Medulla oblongata (tissue), 1 donor: ENCODE measurements around the gene SNTG2.
A peak's percentile ranks its signal among the peaks of the same experiment; 100 is the strongest.
"Not testable (repeated sequence)": the region's sequence is repeated elsewhere in the genome, so short reads cannot be mapped to it uniquely, and the experiment has no call there.

Experiments
- DNase-seq: peaks from one replicate; pipeline ENCODE4 v3.0.0-alpha.2; 2015; ENCODE audit errors: extremely low spot score

SNTG2 gene

DNA sequence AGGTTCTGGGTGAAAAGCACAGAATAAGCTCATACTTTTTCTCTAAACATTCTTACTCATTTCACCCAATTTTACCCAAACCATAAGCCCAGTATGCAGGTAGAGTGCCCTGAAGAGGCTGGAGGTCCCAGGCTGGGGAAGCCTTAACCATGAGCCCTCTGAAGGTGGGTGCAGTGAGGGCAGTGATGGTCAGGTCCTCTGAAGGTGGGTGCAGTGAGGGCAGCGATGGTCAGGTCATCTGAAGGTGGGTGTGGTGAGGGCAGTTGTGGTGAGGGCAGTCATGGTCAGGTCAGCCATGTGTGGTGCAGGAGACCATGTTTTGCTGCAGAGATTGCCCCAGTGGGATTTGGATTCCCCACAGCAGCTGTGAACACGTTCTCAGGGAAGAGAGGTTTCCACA lies 148.8 kb downstream of the SNTG2 start:
- DNase-seq, result no peak

DNA sequence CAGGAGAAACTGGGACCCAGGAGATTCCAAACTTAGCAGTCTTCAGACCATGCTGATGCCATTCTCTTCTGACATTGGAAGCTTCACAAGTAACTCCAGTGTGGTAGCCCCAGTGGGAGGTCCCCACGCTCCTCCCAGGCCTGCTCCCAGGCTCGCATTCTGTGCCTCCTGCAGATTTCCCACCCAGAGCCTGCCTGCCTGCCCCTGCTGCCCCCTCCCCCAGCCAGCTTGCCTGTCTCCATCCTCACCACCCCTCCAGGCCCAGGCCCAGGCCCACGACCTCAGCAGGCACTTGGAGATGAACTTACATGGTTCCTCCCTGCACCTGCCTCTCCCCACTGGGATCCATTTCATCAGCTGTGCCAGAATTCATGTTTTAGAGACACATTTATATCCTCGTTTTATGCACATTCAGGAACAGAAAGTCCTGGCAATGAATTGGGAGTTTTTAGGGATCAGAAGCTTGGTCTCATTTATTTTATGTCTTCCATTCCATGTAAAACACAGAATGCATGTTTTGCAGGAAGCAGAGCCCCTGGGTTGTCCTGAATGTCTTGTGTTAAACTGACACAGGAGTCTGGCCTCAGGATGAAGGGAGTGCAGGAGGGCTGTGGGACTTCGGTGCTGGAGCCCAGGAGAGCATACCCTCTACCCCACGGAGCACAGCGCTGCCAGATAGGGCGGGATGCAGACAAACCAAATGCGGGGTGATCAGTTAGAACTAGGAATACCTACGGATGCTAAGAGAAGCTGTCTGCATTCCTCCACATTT lies 150.5 kb downstream of the SNTG2 start:
- DNase-seq, result no peak

- DNase-seq, result no peak
These were observed 151.4 kb downstream of the SNTG2 start for GRCh38 chr2:1101982-1102590.

DNA sequence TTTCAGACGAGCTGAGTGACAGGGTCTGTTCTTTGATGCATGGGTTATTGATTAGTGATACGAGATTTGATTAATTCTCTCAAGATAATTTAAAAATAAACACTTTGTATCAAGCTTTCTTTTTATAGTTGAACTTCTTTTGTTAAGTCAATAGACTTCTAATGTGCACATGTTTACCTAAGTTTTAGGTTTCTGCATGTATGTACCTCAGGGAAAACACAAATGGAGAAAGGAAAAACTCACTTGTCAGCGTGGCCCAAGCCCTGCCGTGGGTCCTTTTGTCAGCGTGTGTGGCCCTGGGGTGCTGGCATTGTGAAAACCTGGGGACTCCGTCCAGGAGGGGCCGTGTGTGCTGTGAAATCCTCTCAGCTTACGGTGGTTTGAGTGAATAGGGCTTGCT lies 153.7 kb downstream of the SNTG2 start:
- no peak for DNase-seq

DNA sequence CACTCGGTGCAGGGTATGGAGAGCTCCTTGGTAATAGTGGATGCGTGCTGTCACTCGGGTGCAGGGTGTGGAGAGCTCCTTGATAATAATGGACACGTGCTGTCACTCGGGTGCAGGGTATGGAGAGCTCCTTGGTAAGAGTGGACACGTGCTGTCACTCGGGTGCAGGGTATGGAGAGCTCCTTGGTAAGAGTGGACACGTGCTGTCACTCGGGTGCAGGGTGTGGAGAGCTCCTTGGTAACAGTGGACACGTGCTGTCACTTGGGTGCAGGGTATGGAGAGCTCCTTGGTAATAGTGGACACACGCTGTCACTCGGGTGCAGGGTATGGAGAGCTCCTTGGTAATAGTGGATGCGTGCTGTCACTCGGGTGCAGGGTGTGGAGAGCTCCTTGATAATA lies 155.7 kb downstream of the SNTG2 start:
- not testable (repeated sequence) for DNase-seq

DNA sequence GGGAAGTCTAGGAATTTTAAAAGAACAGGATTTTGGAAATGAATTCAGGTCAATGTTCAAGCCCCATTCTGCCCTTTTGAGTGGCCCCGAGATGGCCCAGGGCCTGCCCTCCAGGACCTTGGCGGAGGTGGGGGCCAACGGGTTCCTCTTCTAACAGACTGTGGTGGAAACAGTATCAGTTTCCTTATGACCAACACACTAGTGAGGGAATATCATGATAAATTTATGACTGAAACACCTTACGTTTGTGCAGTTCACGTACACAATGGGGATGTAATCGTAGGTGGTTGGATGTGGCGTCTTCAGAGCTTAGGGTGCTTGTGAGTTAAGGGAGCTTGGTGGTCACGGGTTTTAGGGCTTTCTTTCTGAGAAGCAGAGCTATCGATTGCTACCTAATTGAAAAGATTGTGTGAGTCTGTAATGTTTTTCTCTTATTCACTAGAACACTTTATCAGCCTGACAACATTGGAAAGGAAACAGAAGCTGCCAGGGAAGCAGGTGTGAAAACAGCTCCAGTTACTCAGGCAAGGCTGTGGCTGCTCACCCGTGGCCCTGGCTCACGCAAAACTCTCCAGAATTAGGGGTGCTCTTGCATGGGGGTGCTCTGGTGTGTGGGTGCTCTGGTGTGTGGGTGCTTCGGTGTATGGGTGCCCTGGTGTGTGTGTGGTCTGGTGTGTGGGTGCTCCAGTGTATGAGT lies 165.3 kb downstream of the SNTG2 start:
- no peak for DNase-seq

- no peak for DNase-seq
These were observed 166.9 kb downstream of the SNTG2 start for GRCh38 chr2:1117569-1117968.

DNA sequence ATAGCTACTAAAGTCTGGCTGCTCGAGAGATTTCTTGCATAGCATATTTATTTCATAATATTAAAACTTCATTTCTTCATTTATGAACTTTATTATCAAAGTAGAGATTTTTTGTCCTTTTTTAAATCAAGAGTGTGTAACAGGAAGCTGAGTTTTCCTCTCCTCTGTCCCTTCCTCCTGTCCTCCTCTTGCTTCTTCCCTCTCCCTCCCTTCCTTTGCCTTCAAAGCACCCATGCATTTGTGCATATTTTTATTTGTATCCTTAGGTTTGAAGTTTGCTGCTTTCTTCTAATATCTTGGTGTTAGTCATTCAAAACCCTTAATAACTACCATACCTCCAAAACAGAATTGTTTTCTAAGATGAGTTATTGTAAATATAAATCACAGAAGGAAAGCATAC lies 174.6 kb downstream of the SNTG2 start:
- DNase-seq, result no peak

DNA sequence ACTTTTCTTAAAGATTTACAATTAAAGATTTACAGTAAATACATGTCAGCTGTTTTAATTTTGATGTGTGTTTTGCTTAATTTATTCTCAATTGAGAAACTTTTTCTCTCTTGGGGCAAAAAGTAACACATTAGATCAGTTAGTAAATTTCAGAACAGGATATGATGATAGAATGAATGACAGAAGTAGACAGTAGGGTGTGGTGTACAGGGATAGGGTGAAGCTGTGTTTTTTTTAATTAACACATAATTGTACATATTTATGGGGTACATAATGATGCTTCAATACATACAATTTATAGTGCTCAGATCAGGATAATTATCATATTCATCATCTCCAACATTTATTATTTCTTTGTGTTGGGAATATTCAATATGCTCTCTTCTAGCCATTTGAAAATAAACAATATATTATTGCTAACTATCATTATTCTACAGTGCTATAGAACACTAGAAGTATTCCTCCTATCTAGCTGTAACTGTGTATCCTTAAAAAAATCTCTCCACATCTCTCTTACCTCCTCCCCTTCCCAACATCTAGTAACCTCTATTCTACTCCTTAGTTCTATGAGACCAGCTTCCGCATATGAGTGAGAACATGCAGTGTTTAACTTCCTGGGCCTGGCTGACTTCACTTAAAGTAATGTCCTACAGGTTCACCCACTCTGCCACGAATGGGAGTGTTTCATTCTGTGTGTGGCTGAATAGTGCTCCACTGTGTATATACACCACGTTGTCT lies 175.2 kb downstream of the SNTG2 start:
- DNase-seq, result no peak

- DNase-seq, result no peak
These were observed 179.3 kb downstream of the SNTG2 start for GRCh38 chr2:1129982-1130381.

DNA sequence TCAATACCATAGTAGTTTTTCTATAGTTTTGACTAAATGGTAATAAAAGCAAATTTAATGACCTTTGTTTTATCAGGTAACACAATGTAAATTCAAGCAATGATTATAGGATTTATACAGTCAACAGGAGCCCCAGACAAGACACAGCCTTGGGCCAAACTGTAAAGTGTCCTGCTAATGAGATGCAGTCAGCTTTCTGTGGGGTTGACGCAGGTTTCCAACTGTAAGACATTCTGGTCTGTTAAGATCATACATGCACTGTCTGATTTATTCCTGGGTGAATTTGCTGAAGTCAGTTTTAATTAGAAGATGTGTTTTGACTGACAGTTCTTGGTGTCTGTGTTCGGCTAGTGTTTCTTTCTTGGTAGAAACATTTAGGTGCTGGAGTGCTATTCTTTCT lies 180.3 kb downstream of the SNTG2 start:
- no peak for DNase-seq

GRCh38 chr2:1132328-1132969 lies 181.8 kb downstream of the SNTG2 start:
- DNase-seq, result no peak

GRCh38 chr2:1133896-1134295 lies 183.2 kb downstream of the SNTG2 start:
- not testable (repeated sequence) for DNase-seq

DNA sequence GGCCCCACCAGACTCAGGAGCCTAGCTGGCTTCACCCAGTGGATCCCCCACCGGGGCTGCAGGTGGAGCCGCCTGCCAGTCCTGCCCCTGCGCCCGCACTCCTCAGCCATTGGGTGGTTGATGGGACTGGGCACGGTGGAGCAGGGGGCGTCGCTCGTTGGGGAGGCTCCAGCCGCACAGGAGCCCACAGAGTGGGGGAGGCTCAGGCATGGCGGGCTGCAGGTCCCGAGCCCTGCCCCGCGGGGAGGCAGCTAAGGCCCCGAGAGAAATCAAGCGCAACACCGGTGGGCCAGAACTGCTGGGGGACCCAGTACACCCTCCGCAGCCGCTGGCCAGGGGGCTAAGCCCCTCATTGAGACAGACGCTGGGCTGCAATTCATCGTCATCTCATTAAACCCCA lies 184.0 kb downstream of the SNTG2 start:
- no peak for DNase-seq

GRCh38 chr2:1136067-1136466 lies 185.4 kb downstream of the SNTG2 start:
- DNase-seq, result no peak

GRCh38 chr2:1136846-1137245 lies 186.2 kb downstream of the SNTG2 start:
- no peak for DNase-seq

DNA sequence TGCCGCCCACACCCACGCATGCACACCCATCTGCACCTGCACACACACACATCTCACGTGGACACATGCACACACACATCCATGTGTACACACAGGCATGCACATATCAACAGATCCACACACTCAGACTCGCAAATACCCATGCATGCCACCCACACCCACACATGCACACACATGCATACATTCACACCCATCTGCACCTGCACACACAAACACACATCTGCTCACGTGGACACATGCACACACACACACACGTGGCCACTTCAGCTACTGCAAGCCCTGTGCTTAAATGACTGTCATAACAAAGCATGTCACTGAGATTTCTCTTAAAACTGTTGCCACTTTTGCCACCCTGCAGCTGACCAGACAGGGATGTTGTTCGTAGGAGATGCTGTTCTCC lies 186.6 kb downstream of the SNTG2 start:
- DNase-seq, result no peak

DNA sequence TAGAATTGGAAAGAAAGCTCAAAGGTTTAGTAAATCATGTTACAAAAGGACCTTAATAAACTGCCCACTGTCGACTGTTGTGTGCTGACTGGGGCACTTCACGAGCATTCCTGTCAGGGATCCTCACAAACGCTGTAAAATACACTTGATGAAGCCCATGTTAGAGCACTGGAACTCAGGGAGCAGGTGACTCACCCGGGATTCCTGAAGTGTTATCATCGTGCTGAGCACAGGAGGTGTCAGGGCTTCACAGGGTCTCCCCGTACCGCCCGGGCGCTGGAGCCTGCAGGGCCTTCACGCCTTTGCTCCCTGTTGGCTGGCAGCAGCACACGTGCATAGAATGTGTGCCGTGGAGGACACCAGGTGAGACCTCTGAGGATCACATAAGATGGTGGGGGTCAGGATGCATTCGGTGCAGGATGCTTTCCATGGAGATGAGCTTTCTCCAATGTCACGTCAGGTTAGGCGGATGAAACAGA lies 187.3 kb downstream of the SNTG2 start:
- no peak for DNase-seq

DNA sequence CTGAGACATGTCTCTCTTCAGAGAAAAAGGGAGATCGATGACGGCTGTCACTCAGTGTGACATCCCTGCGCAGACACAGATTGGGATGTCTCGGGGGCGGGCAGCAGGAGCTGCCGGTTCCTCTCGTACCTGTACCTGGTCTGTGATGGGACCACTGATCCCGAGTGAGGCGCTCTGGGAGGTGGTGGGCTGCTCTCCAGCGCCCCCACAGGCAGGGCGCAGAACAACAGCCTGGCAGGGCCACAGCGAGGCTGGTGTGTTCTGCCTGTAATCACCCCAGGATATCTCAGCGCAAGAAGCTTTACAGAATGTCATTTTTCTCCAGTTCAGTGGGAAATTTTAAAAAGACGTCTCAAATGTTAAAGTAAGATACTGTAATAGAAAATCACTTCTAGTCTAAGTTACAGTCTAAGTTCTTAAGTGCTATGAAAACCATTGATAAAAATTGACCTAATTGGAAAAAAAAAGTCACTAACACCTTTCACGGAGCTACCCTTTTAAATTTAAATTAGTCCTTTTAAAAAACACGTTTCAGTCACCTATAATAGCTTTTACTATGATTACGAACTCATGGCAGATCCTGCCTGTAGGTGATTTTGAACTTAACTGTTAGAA lies 189.8 kb downstream of the SNTG2 start:
- DNase-seq, result peak; percentile 4

DNA sequence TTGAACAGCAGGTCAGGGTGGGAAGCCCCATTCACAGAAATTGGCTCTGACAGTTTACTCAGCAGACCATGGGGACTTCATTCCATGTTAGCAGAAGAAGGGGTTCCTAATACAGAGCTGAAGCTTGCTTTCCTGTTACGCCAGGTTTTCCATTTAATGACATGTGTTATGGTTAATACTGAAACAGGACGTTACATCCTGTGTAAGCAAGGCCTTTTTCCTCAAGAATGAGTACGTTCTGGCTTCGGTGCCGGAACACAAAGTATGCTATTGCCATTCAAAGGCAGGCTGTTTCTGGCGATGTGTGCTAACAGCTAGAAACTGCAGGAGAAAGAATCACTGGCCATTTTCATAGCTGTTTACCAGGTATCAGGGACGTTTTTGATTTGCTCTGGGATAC lies 190.4 kb downstream of the SNTG2 start:
- no peak for DNase-seq

- DNase-seq, result no peak
These were observed 192.5 kb downstream of the SNTG2 start for GRCh38 chr2:1143129-1143528.
